Hepatic stellate cell (primary cell): Measurements from ENCODE around the gene UBE2B.
A peak's percentile ranks its signal among the peaks of the same experiment; 100 is the strongest.

ENCODE experiments used
- DNase-seq: peaks from one replicate; pipeline ENCODE4 v3.0.0; 2011; ENCODE audit warnings: low spot score

UBE2B gene

GRCh38 chr5:134437847-134438581 is 66.6 kb downstream of the UBE2B start:
- DNase-seq, result no peak

- DNase-seq, result no peak
Measured at GRCh38 chr5:134438721-134439123, 67.4 kb downstream of the UBE2B start.

- DNase-seq, result peak; percentile 80
Measured at GRCh38 chr5:134439210-134439654, 67.9 kb downstream of the UBE2B start.

DNA sequence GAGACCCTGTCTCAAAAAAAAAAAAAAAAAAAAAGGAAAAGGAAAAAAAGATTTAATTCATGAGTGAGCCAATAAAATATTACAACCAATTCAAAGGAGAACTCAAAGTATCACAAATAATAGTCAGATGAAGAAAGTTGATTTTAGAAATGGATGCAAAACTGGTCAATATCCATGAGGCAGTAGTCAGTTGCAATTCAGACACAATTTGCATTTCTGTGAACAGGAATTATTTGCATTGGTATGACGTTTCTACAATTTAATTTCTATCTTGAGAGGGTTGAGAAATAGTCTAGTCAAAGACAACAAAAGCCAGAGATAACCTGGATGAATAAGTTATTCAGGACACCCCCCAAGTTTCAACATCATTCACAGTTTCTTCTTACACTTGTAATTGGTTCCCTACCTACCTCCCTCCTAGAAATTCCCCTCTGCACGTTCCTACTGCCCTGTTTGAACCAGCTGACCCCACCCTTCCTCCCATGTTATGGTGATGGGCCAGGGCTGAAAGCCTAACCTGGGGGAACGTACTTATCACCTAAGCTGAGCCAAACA is 68.9 kb downstream of the UBE2B start:
- DNase-seq, result no peak
